Rectal smooth muscle tissue (tissue), 1 donor: Measurements from ENCODE around the gene PGGT1B.
A peak's percentile ranks its signal among the peaks of the same experiment; 100 is the strongest.

ENCODE experiments used
- H3K27ac ChIP-seq: one replicate; pipeline ENCODE4 v1.7.0; 2013; ENCODE audit warnings: low read depth, low read length, inconsistent platforms
- H3K27me3 ChIP-seq: one replicate; pipeline ENCODE4 v1.7.0; 2013; ENCODE audit warnings: low read length; ENCODE audit not compliant: control insufficient read depth, insufficient read depth
- H3K36me3 ChIP-seq: one replicate; pipeline ENCODE4 v1.7.0; 2013; ENCODE audit warnings: low read length; ENCODE audit not compliant: control insufficient read depth, insufficient read depth
- H3K4me1 ChIP-seq: one replicate; pipeline ENCODE4 v1.7.0; 2013; ENCODE audit warnings: low read length; ENCODE audit not compliant: control insufficient read depth, insufficient read depth
- H3K4me3 ChIP-seq: one replicate; pipeline ENCODE4 v1.7.0; 2013; ENCODE audit warnings: low read length
- H3K9ac ChIP-seq: one replicate; pipeline ENCODE4 v1.7.0; 2013; ENCODE audit warnings: low read length

The PGGT1B gene

GRCh38 chr5:115262321-115263077, at the start of gene PGGT1B:
Gene PGGT1B (minus strand): TSS chr5:115262877. CDS start chr5:115262851, 26 bp downstream.
- peak within 1 kb of the TSS; percentile 82 for H3K27ac ChIP-seq
- H3K9ac ChIP-seq, result peak within 1 kb of the TSS; percentile 87
- H3K36me3 ChIP-seq, result no peaks in the 10 kb centered on the region
- H3K4me1 ChIP-seq, result peaks cover 9% of the 10 kb centered on the region
- H3K4me3 ChIP-seq, result peak within 1 kb of the TSS; percentile 95
- H3K27me3 ChIP-seq, result no peaks in the 10 kb centered on the region

DNA sequence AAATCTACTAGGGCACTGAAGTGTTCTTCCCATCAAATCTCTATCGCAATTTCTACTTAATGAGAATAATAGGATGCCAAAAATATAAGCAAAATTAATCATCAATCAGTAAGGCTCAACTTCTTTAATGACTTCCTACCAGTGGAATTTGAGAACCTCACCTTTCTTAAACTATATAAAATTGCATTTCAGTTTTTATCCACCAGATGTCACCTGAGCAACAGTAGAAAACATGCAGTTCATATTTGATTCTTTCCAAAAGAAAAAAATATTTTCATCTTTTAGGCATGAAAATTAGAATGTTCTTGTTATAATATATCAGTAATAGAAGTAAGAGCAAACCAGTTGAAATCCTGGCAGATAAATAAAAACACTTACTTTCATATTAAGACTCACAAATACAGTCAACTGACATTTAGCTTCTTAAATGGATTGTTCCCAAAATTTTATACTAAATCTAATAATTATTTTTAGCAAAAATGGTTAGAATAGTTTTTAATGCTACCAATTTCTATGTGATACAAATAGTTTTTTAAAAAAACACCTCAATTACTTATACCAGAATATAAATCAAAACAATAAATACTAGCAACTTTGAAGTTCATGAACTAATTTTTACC, 47.2 kb upstream of the PGGT1B start:
- Histone ChIP-seq H3K27ac (no peak overlapping the region), H3K9ac (no peak overlapping the region), H3K4me1 (no peaks in the 10 kb centered on the region), H3K36me3 (no peaks in the 10 kb centered on the region), H3K4me3 (no peak overlapping the region), H3K27me3 (no peaks in the 10 kb centered on the region)

GRCh38 chr5:115308815-115309214, 46.1 kb upstream of the PGGT1B start:
- H3K4me3 ChIP-seq, result no peak overlapping the region
- H3K9ac ChIP-seq, result no peak overlapping the region
- no peak overlapping the region for H3K27ac ChIP-seq
- no peaks in the 10 kb centered on the region for H3K27me3 ChIP-seq
- H3K4me1 ChIP-seq, result no peaks in the 10 kb centered on the region
- no peaks in the 10 kb centered on the region for H3K36me3 ChIP-seq

- Histone ChIP-seq H3K4me3 (no peak overlapping the region), H3K4me1 (no peaks in the 10 kb centered on the region), H3K27me3 (no peaks in the 10 kb centered on the region), H3K27ac (no peak overlapping the region), H3K36me3 (no peaks in the 10 kb centered on the region), H3K9ac (no peak overlapping the region)
Observed at GRCh38 chr5:115306011-115306536, 43.4 kb upstream of the PGGT1B start.

- Histone ChIP-seq H3K27ac (no peak overlapping the region), H3K4me1 (no peaks in the 10 kb centered on the region), H3K27me3 (no peaks in the 10 kb centered on the region), H3K9ac (no peak overlapping the region), H3K36me3 (no peaks in the 10 kb centered on the region), H3K4me3 (no peak overlapping the region)
Observed at GRCh38 chr5:115304496-115304895, 41.8 kb upstream of the PGGT1B start.

- Histone ChIP-seq H3K4me3 (no peak overlapping the region), H3K4me1 (no peaks in the 10 kb centered on the region), H3K27ac (no peak overlapping the region), H3K36me3 (no peaks in the 10 kb centered on the region), H3K27me3 (no peaks in the 10 kb centered on the region), H3K9ac (no peak overlapping the region)
Observed at GRCh38 chr5:115298811-115299210, 36.1 kb upstream of the PGGT1B start.

DNA sequence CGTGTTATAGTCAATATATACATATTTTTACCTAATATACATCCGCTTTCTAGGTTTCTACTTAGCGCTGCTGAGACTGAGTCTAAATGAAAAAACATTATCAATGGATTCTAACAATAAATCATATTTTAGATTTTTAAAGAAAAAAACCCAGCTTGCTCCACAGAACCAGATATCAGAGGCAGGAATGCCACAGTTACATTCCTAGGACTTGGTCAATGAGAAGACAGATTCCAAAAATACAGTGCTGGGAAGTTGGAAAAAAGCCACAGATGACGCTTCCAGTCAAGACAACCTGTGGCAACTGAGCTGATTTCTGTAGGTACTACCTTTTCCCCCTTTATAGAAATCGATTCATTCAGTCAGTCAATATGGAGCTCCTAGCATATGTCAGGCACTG, 34.4 kb upstream of the PGGT1B start:
- Histone ChIP-seq H3K27ac (no peak overlapping the region), H3K4me1 (no peaks in the 10 kb centered on the region), H3K4me3 (no peak overlapping the region)

GRCh38 chr5:115296124-115297022, 33.7 kb upstream of the PGGT1B start, which contains the start of gene CCDC112:
Gene CCDC112 (minus strand): TSS chr5:115296654. CDS start chr5:115296543, 111 bp downstream.
- Histone ChIP-seq H3K27me3 (no peaks in the 10 kb centered on the region), H3K36me3 (no peaks in the 10 kb centered on the region), H3K4me1 (no peaks in the 10 kb centered on the region), H3K9ac (peak within 1 kb of the TSS; percentile 76), H3K27ac (peak within 1 kb of the TSS; percentile 32), H3K4me3 (peak within 1 kb of the TSS; percentile 91)

More for the DNA sequence above, 34.4 kb upstream of the PGGT1B start:
- Histone ChIP-seq H3K36me3 (no peaks in the 10 kb centered on the region), H3K27me3 (no peaks in the 10 kb centered on the region), H3K9ac (no peak overlapping the region)

DNA sequence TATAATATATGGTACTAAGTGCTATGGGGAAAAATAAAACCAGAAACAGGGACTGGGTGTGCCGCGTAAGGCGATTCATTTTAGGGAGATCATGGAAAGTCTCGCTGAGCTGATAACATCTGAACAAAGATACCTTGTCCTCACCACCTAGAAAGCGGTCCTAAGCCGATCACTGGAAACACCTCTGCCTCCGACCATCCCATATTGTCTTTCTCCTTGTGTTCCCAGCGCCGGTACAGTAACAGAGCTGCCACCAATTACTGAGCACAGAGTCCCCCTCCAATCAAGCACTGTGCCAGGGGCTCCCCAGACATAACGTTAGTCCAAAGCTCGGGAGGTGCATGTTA, 33.1 kb upstream of the PGGT1B start:
- Histone ChIP-seq H3K9ac (peak overlapping the region; percentile 76), H3K27ac (no peak overlapping the region), H3K27me3 (no peaks in the 10 kb centered on the region), H3K36me3 (no peaks in the 10 kb centered on the region), H3K4me1 (no peaks in the 10 kb centered on the region), H3K4me3 (peak overlapping the region; percentile 91)

- no peak overlapping the region for H3K4me3 ChIP-seq
- no peak overlapping the region for H3K9ac ChIP-seq
- no peaks in the 10 kb centered on the region for H3K27me3 ChIP-seq
Observed at GRCh38 chr5:115291397-115291796, 28.7 kb upstream of the PGGT1B start.

DNA sequence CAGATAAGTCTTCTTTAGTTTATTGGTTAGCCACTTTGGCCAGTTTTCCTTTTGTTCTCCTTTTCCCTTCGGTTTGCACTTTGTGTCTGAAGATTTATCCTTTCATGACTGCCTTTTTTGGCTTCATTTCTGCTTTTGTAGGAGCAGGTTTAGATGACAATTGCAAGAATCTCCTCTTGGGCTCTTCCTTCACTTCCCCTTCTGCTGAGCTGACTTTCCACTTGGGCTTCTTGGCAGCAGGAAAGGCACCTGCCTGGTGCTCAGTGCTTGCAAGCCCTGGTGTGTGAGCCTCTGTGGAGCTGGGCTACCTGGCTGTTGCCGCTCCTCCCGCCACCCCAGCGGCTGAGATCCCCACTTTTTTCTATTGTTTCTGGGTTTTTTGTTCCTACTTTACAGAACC, 26.4 kb upstream of the PGGT1B start:
- Histone ChIP-seq H3K4me3 (no peak overlapping the region), H3K4me1 (no peaks in the 10 kb centered on the region), H3K36me3 (no peaks in the 10 kb centered on the region), H3K9ac (no peak overlapping the region), H3K27me3 (no peaks in the 10 kb centered on the region), H3K27ac (no peak overlapping the region)

More at GRCh38 chr5:115291397-115291796, 28.7 kb upstream of the PGGT1B start:
- Histone ChIP-seq H3K4me1 (no peaks in the 10 kb centered on the region), H3K27ac (no peak overlapping the region), H3K36me3 (no peaks in the 10 kb centered on the region)

- Histone ChIP-seq H3K27me3 (no peaks in the 10 kb centered on the region), H3K36me3 (no peaks in the 10 kb centered on the region), H3K9ac (no peak overlapping the region), H3K4me1 (no peaks in the 10 kb centered on the region), H3K4me3 (no peak overlapping the region), H3K27ac (no peak overlapping the region)
Observed at GRCh38 chr5:115284021-115284420, 21.3 kb upstream of the PGGT1B start.
